Fibroblast of lung (primary cell): ENCODE measurements around the gene MGP. TPM values are rescaled to one million over a fixed set of nuclear protein-coding genes. Genes with fewer than 3 reads are reported as not detected.

Experiments
- DNase-seq, 2 donors: peaks; one replicate each; pipeline versions ENCODE4 v3.0.0 to v3.0.0-alpha.2; 2010; ENCODE audit warnings: low read depth in 2 of 2
- H2AFZ ChIP-seq: 2 replicates; pipeline ENCODE4 v1.5.1; 2012; ENCODE audit warnings: low read length, control low read depth, inconsistent platforms
- H3K27ac ChIP-seq: 2 replicates; pipeline ENCODE4 v1.5.1; 2011; ENCODE audit warnings: low read length, control low read depth; ENCODE audit not compliant: insufficient read depth
- H3K27me3 ChIP-seq: 2 replicates; pipeline ENCODE4 v1.5.1; 2011; ENCODE audit warnings: mild to moderate bottlenecking, low read length; ENCODE audit not compliant: control insufficient read depth, insufficient read depth
- H3K36me3 ChIP-seq: 2 replicates; pipeline ENCODE4 v1.5.1; 2011; ENCODE audit warnings: low read length; ENCODE audit not compliant: control insufficient read depth, insufficient read depth
- H3K4me1 ChIP-seq: 2 replicates; pipeline ENCODE4 v1.5.1; 2011; ENCODE audit warnings: low read length; ENCODE audit not compliant: control insufficient read depth, insufficient read depth; ENCODE audit errors: extremely low read depth
- H3K4me2 ChIP-seq: 2 replicates; pipeline ENCODE4 v1.5.1; 2011; ENCODE audit warnings: low read length, control low read depth; ENCODE audit not compliant: insufficient read depth; ENCODE audit errors: extremely low read depth
- H3K4me3 ChIP-seq, 4 experiments: fragments of 200-600 bp in 1 of 4; sonication (generic) in 1 of 4; replicated peaks in 1 of 4; 2 replicates each; pipeline ENCODE4 v1.5.1; 2011 to 2016; ENCODE audit warnings: low read length in 4 of 4, low read depth in 3 of 4, mild to moderate bottlenecking in 3 of 4, control low read depth in 2 of 4, inconsistent platforms in 1 of 4, mixed read lengths in 1 of 4; ENCODE audit not compliant: insufficient read depth in 1 of 4; ENCODE audit errors: control extremely low read depth in 1 of 4
- H3K79me2 ChIP-seq: 2 replicates; pipeline ENCODE4 v1.5.1; 2012; ENCODE audit warnings: mild to moderate bottlenecking, low read length, inconsistent platforms; ENCODE audit not compliant: control insufficient read depth, insufficient read depth
- H3K9ac ChIP-seq: 2 replicates; pipeline ENCODE4 v1.5.1; 2011; ENCODE audit warnings: mild to moderate bottlenecking, low read length, control low read depth; ENCODE audit not compliant: insufficient read depth
- H3K9me3 ChIP-seq: 2 replicates; pipeline ENCODE4 v1.5.1; 2012; ENCODE audit warnings: low read depth, low read length; ENCODE audit not compliant: control insufficient read depth, insufficient read depth
- H4K20me1 ChIP-seq: 2 replicates; pipeline ENCODE4 v1.5.1; 2011; ENCODE audit warnings: low read length; ENCODE audit not compliant: control insufficient read depth, insufficient read depth; ENCODE audit errors: extremely low read depth
- CTCF ChIP-seq, 2 donors: IDR thresholded peaks in 1 of 2; conservative IDR thresholded peaks in 1 of 2; 1 replicate in 1 of 2; 2 replicates in 1 of 2; pipeline ENCODE4 v1.5.1; 2011 to 2012; ENCODE audit warnings: low read length in 2 of 2, control low read depth in 1 of 2, inconsistent platforms in 1 of 2, low read depth in 1 of 2, mild to moderate bottlenecking in 1 of 2
- EZH2 ChIP-seq: IDR thresholded peaks from 2 replicates; pipeline ENCODE4 v1.5.1; 2012; ENCODE audit warnings: low read length, control low read depth, mild to moderate bottlenecking; ENCODE audit errors: missing control alignments
- polyA plus RNA-seq, 2 donors: library from polyadenylated mRNA; depleted of rRNA in 1 of 2; stranded (reverse) in 1 of 2; unstranded in 1 of 2; fragments of >200 nt; gene quantifications; 2 replicates each; pipeline ENCODE4 v1.2.1, GENCODE V29; 2011 to 2012; ENCODE audit warnings: missing spikeins in 1 of 2
- total RNA-seq: library from RNA; depleted of rRNA; stranded (reverse); fragments of >200 nt; gene quantifications from 2 replicates; pipeline ENCODE4 v1.2.1, GENCODE V29; 2014

MGP gene
- total and polyA plus RNA-seq, 2 donors (not counting 1 experiment from before 2014, with no cell fraction given), result 2.0 to 15.9 TPM

- H3K27me3 ChIP-seq, result no peaks in the 10 kb centered on the region
- no peaks in the 10 kb centered on the region for H3K4me1 ChIP-seq
- H2AFZ ChIP-seq, result no peak overlapping the region
- no peaks in the 10 kb centered on the region for H4K20me1 ChIP-seq
- no peaks in the 10 kb centered on the region for H3K9me3 ChIP-seq
- no peak overlapping the region for H3K4me2 ChIP-seq
- DNase-seq, result no peak
- no peaks in the 10 kb centered on the region for H3K36me3 ChIP-seq
- TF ChIP-seq CTCF (conservative IDR thresholded peaks at IDR 0.05 in 1 of 2, IDR thresholded peaks at IDR 0.05 in 1 of 2; ENCODE audit: low read depth in 1 of 2, low read length in 2 of 2), result no peak
- no peak for TF ChIP-seq EZH2
- H3K9ac ChIP-seq, result no peak overlapping the region
- no peaks in the 10 kb centered on the region for H3K79me2 ChIP-seq
- no peak overlapping the region for H3K27ac ChIP-seq
- no peak overlapping the region for H3K4me3 ChIP-seq
Observed at GRCh38 chr12:14919455-14919854, 33.8 kb upstream of the MGP start.

GRCh38 chr12:14915736-14916135, 30.1 kb upstream of the MGP start:
- Histone ChIP-seq H3K9me3 (no peaks in the 10 kb centered on the region), H3K79me2 (no peaks in the 10 kb centered on the region), H3K27ac (no peak overlapping the region), H3K4me1 (no peaks in the 10 kb centered on the region), H3K27me3 (no peaks in the 10 kb centered on the region), H4K20me1 (no peaks in the 10 kb centered on the region), H3K9ac (no peak overlapping the region), H3K4me3 (no peak overlapping the region), H2AFZ (no peak overlapping the region), H3K4me2 (no peak overlapping the region), H3K36me3 (no peaks in the 10 kb centered on the region)
- no peak for DNase-seq
- no peak for TF ChIP-seq CTCF (conservative IDR thresholded peaks at IDR 0.05 in 1 of 2, IDR thresholded peaks at IDR 0.05 in 1 of 2; ENCODE audit: low read depth in 1 of 2, low read length in 2 of 2)
- no peak for TF ChIP-seq EZH2

GRCh38 chr12:14913381-14913781, 27.7 kb upstream of the MGP start:
- Histone ChIP-seq H3K79me2 (no peaks in the 10 kb centered on the region), H3K27ac (no peak overlapping the region), H3K4me3 (no peak overlapping the region), H3K9me3 (no peaks in the 10 kb centered on the region), H4K20me1 (no peaks in the 10 kb centered on the region), H3K27me3 (no peaks in the 10 kb centered on the region), H3K36me3 (no peaks in the 10 kb centered on the region), H3K4me2 (no peak overlapping the region), H3K4me1 (no peaks in the 10 kb centered on the region), H3K9ac (no peak overlapping the region), H2AFZ (no peak overlapping the region)
- TF ChIP-seq CTCF (conservative IDR thresholded peaks at IDR 0.05 in 1 of 2, IDR thresholded peaks at IDR 0.05 in 1 of 2; ENCODE audit: low read depth in 1 of 2, low read length in 2 of 2), result no peak
- TF ChIP-seq EZH2, result no peak
- peak in 1 of 2 donors; percentile 19 for DNase-seq
